ENCODE measurements around the gene TIMELESS. TPM values are rescaled to one million over a fixed set of nuclear protein-coding genes. Genes with fewer than 3 reads are reported as not detected.

TIMELESS gene
- polyA plus RNA-seq, 3 donors = 44.4 to 47.0 (median 46.2) TPM

Other genes with a start within 250 kb of the TIMELESS start
- 10 to 100 TPM; 43.8 to 50.1 (median 47.2) TPM for gene RNF41, start 227.5 kb downstream of the TIMELESS start, polyA plus RNA-seq (ENCODE audit: insufficient read length in 3 of 3)
- gene NABP2, start 225.1 kb downstream of the TIMELESS start, polyA plus RNA-seq (ENCODE audit: insufficient read length in 3 of 3) = 10 to 100 TPM; 28.2 to 30.5 (median 28.3) TPM
- 10 to 100 TPM; 73.2 to 87.0 (median 81.7) TPM for gene SLC39A5, start 219.4 kb downstream of the TIMELESS start, polyA plus RNA-seq (ENCODE audit: insufficient read length in 3 of 3)
- 10 to 100 TPM; 32.8 to 40.5 (median 39.0) TPM for gene ANKRD52, start 191.0 kb downstream of the TIMELESS start, polyA plus RNA-seq (ENCODE audit: insufficient read length in 3 of 3)
- gene COQ10A, start 182.5 kb downstream of the TIMELESS start, polyA plus RNA-seq (ENCODE audit: insufficient read length in 3 of 3) = 10 to 100 TPM; 16.3 to 25.5 (median 19.6) TPM
- gene CS, start 149.1 kb downstream of the TIMELESS start, polyA plus RNA-seq (ENCODE audit: insufficient read length in 3 of 3) = 100 to 1,000 TPM; 202 to 237 (median 212) TPM
- 100 to 1,000 TPM; 160 to 182 (median 172) TPM for gene CNPY2, start 133.4 kb downstream of the TIMELESS start, polyA plus RNA-seq (ENCODE audit: insufficient read length in 3 of 3)
- gene PAN2, start 115.4 kb downstream of the TIMELESS start, polyA plus RNA-seq (ENCODE audit: insufficient read length in 3 of 3) = 100 to 1,000 TPM in 1 of 3 donors, 10 to 100 TPM in 2; 82.4 to 140 (median 98.9) TPM
- 1 to 10 TPM in 2 of 3 donors, under 1 TPM in 1; 0.85 to 1.1 (median 1.0) TPM for gene IL23A, start 110.5 kb downstream of the TIMELESS start, polyA plus RNA-seq (ENCODE audit: insufficient read length in 3 of 3)
- gene STAT2, start 89.3 kb downstream of the TIMELESS start, polyA plus RNA-seq (ENCODE audit: insufficient read length in 3 of 3) = 100 to 1,000 TPM in 2 of 3 donors, 10 to 100 TPM in 1; 73.4 to 152 (median 139) TPM
- under 1 TPM; 0.10 to 0.13 (median 0.11) TPM for gene APOF, start 86.6 kb downstream of the TIMELESS start, polyA plus RNA-seq (ENCODE audit: insufficient read length in 3 of 3)
- under 1 TPM in 1 of 3 donors, not detected in 2; 0.21 TPM for gene MIP, start 5.2 kb upstream of the TIMELESS start, polyA plus RNA-seq (ENCODE audit: insufficient read length in 3 of 3)
- 1 to 10 TPM; 3.8 to 7.8 (median 6.9) TPM for gene SPRYD4, start 19.2 kb upstream of the TIMELESS start, polyA plus RNA-seq (ENCODE audit: insufficient read length in 3 of 3)
- 1 to 10 TPM in 2 of 3 donors, under 1 TPM in 1; 1.00 to 2.3 (median 1.5) TPM for gene GLS2, start 38.7 kb upstream of the TIMELESS start, polyA plus RNA-seq (ENCODE audit: insufficient read length in 3 of 3)
- gene RBMS2, start 72.4 kb upstream of the TIMELESS start, polyA plus RNA-seq (ENCODE audit: insufficient read length in 3 of 3) = 10 to 100 TPM; 36.9 to 47.4 (median 41.8) TPM
- gene BAZ2A, start 180.9 kb upstream of the TIMELESS start, polyA plus RNA-seq (ENCODE audit: insufficient read length in 3 of 3) = 100 to 1,000 TPM in 2 of 3 donors, 10 to 100 TPM in 1; 72.6 to 123 (median 108) TPM
- gene ATP5F1B, start 196.6 kb upstream of the TIMELESS start, polyA plus RNA-seq (ENCODE audit: insufficient read length in 3 of 3) = 1,000 to 10,000 TPM in 2 of 3 donors, 100 to 1,000 TPM in 1; 921 to 1,094 (median 1,062) TPM
- 100 to 1,000 TPM; 269 to 319 (median 296) TPM for gene PTGES3, start 238.9 kb upstream of the TIMELESS start, polyA plus RNA-seq (ENCODE audit: insufficient read length in 3 of 3)